CD4-positive, alpha-beta T cell treated with Interleukin-4 for 1 hour (primary cell): Measurements from ENCODE around the gene PLSCR1.

ENCODE experiments used
- DNase-seq, 2 donors: peaks; one replicate each; pipeline ENCODE4 v3.0.0-alpha.2; 2020 to 2022

Gene PLSCR1, protein sequence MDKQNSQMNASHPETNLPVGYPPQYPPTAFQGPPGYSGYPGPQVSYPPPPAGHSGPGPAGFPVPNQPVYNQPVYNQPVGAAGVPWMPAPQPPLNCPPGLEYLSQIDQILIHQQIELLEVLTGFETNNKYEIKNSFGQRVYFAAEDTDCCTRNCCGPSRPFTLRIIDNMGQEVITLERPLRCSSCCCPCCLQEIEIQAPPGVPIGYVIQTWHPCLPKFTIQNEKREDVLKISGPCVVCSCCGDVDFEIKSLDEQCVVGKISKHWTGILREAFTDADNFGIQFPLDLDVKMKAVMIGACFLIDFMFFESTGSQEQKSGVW

DNA sequence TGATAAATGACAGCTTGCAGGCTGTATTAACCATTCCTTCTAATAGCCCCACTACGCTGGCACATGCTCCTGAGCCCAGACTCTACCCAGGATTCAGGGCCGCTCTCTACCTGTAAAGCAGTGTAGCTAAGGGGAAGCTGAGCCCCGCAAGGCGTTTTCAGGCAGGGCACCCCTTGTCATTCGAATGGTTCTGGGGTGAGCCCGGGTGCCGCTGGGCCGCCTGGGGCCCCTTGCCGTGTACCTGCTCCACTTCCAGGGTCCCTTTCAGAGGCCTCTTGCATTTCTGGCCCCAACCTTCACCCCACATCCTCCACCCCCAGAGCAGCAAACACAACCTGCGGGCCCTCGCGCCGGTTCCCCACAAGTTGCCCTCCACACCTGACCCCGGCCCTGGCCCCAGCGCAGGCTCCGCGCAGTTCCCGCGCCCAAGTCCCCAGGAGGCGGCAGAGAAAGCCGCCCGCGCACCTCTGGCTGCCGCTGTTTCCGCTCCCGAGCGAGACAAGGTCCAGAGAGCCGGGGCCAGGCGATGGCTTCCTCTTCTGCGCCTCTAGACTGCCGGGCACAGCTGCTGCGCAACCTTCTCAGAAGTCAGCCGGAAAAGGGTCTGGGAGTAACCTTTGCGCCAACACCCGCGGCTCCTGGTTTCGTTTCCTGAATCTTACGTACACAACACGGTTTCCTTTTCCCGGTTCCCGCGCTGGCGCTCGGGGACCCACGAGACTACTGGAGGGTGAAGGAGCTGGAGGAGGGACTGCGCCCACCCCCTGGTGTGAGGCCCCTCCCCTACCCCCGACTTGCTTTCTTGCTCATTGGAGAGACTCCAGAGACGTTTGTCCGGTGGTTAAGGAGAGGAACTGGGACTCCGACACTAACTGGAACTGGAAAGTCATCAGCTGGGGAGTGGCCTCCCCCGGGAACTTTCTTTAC is at the start of gene PLSCR1:
TSS of gene PLSCR1 (minus strand) at position 606 of the 927 bp plus-strand sequence. CDS start 8,055 bp downstream, outside the sequence.
- peak; percentile 78 to 89 for DNase-seq

DNA sequence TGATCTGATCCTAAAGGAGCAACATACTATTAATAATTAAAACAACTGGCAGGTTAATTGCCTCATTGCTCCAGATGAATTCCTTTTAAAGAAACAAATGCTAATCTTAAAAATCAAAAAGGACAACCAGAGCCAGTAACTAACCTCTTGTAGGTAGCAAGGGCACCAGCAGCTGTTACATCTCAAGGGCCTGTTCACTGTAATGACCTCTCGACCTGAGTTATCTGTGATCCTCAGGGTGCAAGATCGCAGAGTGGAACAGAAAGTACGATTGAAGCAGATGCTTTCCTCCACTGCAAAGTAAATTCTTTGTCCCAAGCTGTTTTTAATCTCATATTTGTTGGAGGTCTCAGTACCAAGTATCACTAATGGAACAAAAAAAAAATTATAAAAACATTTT is 49.4 kb upstream of the PLSCR1 start:
- DNase-seq: no peak

DNA sequence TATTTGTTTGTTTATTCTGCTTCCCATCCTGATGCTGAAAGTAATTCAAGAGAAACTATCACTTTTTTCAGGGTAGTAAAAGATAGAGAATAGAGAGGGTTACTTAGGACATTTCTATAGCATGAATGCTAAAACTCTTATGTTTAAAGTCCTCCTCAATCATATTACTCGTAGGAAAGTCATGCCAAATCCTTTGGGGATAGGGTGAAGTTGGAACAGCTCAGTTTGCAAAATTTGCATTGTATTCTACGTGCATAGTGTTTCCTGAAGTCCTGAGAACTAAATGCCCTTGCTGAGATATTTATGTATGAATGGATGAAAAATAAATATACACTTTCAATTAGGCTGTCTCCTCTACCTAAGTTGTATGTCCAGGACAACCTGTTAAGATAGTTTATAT is 46.1 kb upstream of the PLSCR1 start:
- no peak for DNase-seq

DNA sequence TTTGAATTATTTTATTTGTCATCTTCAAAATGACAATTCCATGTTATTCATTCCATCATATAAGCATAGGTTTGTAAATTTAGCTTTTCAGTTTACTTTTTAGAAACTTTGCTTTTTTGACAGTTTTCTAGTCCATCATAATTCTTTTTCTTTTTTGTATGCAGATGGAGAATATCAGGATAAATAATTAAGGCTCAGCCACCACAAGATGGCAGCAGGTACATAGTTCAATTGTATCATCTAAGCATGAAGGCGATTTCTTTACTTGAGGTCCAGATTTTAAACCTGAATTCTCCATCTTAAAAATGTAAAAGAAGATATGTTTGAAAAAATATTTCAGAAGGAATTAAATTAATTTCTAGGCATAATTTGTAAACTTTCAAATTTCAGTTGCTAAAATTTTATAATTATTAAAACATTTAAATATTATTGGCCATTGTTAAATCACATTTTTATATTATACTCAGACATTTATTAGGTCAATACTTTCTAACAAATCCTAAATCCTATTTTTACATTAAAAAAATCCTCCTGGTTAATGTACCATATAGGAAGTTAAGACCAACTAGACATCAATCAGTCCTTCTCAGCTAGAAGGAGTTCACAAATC is 45.6 kb upstream of the PLSCR1 start:
- peak in 1 of 2 donors; percentile 9 for DNase-seq

DNA sequence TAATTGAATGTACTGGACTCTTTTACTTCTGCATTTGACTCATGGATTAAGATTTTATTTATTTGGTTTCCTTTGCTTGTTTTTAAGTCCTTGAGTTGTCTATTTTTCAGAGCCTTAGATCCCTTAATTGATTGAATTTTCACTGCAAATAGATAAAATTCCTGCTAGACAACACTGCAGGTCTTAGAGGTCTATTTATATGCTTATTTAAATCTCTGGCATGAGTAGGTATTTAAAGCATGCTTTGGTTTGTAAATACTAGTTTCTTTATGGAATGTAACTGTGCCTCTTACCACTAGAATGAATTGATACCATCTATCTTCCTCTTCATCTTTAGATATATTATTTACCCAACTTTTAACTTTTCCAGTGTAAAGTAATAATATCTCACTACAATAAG is 40.7 kb upstream of the PLSCR1 start:
- DNase-seq: no peak

DNA sequence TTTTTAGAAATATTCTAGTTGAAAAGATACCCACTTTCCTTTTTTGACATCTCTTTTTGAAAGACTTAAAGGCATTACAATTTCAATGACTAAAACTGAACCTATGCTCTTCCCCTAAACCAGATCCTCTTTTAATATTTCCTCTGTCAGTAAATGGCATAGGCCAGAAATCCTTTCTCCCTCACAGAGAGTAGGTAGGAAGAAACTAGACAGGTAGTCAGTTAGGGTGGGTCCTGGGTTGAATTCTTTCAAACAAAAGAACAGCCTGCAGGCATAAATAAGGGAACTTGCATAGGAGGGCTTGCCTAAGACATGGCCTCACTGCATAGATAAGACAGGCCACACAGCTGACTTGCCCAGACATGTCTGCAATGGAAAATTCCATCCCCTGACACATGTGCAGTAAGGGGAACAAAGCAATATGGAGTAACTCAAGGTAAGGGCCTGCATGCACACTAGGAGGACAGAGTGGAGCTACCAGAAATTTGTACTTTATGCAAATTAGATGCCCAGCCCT is 37.6 kb upstream of the PLSCR1 start:
- no peak for DNase-seq

DNA sequence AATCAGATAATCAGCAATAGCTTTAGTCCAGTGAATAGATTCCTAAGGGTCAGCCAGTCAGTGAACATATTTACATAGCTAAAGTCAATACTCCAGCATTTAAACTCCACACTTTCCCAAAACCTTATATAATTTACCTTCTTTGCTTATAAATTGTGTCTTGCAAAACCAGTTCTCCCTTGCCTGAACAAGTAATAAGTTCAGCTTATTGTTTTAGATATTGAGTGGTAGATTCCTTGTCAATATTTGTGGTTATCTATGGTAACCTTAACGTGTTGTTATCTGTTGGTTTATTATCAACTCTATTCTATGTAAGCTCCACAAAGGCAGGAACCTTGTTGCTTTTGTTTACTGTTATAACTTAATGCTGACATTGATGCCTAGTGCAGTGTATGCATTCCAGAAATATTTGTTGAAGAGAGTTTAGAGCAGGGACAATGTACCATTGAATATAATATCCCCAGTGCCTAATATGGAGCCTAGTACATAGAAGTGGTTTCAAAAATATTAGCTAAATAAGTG is 36.7 kb upstream of the PLSCR1 start:
- DNase-seq: no peak

DNA sequence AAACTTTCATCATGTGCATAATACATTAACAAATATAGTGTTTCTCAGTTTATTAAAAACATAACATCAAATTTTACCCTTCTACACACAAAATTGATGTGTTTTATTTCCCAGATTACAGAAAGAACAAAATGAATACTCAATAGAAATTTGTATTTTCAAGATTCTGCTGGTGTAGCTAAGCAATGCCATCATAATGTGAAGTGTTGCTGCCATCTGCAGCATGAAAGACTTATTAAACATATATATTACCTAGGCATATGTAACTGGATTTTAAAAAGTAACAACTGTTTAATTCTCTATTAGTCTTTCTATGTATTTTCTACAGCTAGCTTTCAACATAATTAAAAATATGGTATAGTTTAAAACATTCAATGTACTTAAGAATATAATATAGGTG is 33.3 kb upstream of the PLSCR1 start:
- peak; percentile 32 to 40 for DNase-seq

DNA sequence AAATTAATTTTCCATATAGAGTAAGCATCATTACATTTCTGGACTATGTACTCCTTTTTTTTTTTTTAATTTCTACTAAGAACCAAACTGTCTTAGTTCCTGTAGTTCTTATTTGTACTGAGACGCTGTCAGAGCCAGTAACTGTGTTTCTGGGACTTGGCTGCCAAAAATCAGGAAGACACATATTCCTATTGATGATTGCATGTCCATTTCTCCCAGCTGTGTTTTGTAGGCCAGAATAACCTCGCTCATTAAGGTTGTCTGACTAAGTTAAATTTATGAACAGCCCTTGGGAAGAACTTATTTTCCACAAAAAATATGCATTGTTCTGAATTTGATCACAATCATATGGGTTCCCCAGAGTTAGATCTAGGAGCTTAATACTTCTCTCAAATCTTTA is 31.2 kb upstream of the PLSCR1 start:
- DNase-seq: no peak

DNA sequence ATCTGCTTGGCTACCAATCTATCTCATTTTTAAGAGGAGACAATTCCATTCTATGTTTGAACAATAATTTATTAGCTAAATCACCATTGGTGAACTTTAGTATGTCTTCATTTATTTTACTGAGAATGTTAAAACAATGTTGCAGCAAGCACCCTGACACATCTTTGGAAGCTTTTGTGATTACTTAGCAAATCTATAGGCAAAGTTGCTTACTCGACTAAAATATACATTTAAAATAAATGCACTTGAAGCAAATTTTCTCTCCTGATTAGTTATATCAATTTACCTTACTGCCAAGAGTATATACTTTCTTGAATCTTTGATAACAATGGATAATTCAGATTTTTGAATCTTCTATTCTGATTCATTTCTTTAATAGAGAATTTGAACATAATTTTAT is 29.8 kb upstream of the PLSCR1 start:
- DNase-seq: no peak

DNA sequence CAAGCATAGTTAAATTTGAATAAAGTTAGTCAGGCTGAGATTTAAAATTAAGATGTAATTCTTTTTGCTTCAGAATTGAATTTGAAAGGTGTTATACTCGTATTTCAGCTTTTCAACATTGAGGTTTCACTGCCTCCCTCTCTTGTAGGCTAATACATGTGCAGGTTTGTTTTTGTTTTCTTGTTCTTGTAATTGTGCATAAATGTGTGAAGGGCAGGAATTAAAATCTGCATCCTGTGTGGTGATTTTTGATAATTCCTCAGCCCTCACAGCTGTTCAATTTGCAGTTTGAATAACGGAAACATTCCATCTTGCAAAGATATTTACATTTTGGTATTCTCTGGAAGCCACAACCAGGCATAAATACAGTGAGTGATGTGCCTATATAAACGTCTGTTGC is 24.9 kb upstream of the PLSCR1 start:
- DNase-seq: no peak

DNA sequence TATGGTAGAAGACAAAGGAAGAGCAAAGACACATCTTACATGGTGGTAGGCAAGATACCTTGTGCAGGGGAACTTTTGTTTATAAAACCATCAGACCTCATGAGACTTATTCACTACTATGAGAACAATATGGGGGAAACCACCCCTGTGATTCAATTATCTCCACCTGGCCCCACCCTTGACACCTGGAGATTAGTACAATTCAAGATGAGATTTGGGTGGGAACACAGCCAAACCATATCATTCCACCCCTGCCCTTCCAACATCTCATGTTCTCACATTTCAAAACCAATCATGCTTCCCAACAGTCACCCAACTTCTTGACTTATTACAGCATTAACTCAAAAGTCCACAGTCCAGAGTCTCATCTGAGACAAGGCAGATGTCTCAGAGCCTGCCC is 21.7 kb upstream of the PLSCR1 start:
- DNase-seq: no peak

DNA sequence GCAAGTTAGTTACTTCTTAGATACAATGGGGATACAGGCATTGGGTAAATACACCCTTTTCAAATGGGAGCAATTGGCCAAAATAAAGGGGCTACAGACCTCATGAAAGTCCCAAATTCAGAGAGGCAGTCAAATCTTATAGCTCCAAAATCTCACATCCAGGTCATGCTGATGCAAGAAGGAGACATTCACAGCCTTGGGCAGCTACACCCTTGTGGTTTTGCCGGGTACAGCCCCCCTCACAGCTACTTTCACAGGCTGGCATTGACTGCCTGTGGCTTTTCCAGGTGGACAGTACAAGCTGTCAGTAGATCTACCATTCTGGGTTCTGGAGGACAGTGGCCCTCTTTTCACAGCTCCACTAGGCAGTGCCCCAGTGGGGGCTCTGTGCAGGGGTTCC is 17.5 kb upstream of the PLSCR1 start:
- no peak for DNase-seq

DNA sequence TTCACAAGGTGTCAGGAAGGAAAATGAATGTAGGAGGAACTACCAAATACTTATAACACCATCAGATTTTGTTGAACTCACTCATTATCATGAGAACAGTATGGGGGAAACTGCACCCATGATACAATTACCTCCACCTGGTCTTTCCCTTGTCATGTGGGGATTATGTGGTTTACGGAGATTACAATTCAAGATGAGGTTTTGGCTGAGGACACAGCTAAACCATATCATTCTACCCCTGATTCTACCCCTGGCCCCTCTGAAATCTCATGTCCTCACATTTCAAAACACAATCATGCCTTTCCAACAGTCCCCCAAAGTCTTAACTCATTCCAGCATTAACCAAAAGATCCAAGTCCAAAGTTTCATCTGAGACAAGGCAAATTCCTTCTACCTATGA is 17.1 kb upstream of the PLSCR1 start:
- DNase-seq: no peak

DNA sequence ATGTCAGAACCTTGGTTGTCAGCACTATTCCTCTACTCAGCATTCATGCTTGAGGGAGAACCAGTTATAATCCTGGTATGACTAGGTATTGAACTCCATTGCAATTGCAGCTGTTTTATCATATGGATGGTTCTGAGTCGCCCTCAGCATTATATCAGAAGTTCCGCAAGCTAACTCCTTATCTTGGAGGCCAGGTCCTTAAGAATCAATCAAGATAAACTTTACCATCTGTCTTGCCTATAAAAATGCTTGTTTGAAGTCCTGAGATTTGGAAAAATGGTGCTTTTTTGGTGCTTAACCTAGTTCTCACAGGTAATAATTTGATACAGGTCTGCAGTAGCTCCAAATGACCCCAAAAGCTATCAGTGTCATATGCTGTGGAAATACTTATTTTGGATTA is 16.3 kb upstream of the PLSCR1 start:
- no peak for DNase-seq

DNA sequence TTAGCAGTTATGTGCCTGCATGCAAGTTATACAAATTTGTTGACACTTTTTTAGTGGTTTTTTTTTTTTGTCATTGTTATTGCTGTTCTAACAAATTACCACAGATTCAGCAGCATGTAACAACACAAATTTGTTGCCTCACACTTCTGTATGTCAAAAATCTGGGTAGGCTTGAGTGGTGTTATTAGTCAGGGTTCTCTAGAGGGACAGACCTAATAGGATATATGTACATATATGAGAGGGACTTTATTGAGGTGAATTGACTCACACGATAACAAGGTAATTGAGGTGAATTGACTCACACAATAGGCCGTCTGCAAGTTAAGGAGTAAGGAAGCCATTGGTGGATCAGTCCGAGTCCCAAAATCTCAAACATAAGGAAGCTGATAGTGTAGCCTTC is 15.0 kb upstream of the PLSCR1 start:
- no peak for DNase-seq

DNA sequence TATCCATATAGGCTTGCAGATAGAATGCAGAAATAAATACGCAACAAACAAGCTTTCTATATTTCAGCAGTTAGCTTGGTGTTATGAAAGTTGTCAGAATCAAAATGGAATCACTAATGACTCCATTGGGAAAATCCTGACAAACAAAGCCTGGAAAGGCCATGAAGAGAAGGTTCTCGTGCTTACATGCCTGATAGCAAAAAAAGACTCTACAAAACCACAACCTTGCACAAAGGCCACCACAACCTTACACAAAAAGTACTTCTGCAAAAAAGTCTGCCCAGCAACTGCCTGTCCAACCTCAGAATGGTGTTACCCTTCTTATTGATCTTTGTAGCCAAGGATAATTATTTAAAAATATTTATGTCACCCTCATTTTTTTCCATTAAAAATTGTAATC is 14.4 kb upstream of the PLSCR1 start:
- no peak for DNase-seq

DNA sequence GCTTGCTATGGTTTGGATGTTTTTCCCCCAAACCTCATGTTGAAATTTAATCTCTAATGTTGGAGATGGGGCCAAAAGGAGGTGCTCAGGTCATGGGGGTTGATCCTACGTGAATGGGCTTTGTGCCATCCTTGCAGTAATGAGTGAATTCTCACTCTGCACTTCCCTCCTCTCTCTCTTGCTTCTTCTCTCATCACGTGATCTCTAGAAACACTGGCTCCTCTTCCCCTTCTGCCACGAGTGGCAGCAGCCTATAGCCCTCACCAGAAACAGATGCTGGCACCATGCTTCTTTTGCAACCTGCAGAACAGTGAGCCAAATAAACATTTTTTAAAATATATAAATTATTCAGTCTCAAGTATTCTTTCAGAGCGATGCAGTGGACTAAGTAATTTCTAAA is 13.3 kb upstream of the PLSCR1 start:
- DNase-seq: no peak

DNA sequence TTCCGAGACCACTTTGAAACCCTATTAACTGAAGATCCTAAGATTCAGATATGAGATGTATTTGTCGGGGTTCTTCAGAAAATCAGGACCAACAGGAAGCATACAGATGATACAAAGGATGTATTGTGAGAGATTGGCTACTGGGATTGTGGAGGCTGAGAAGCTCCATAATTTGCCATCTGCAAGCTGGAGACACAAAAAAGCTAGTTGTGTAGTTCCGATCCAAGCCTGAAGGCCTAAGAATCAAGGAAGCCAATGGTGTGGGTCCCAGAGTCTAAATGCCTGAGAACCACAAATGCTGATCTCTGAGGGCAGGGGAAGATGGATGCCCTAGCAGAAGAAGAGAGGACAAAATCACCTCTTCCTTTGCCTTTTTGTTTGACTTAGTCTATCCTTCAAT is 10.9 kb upstream of the PLSCR1 start:
- DNase-seq: no peak

DNA sequence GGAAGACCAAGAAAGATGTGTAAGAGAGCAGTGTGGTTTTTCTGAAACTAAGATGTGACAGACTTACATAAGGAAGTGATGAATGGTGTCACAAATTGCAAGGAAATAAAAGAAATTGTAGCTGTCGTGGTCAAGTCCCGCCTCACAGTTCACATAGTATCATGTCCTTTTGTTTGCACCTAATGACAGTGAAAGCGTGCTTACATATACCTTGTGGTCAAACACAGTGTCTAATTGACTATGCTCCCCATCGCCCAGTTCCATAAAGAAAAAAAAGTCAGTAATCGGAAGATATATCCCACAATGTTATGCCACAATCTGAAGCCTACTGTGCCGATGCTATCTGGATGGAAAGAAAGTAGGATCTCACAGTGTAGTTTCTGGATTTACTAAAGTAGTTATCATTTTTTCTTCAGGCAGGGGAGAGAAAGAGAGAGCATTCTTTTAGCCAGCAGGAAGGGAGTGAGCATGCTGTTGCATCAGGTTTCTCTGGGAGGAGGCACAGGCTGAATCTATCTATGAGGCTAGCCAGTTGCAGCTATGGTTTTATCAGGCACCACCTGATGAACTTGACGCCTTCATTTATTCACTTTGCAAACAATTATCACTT is 9.8 kb upstream of the PLSCR1 start:
- no peak for DNase-seq

DNA sequence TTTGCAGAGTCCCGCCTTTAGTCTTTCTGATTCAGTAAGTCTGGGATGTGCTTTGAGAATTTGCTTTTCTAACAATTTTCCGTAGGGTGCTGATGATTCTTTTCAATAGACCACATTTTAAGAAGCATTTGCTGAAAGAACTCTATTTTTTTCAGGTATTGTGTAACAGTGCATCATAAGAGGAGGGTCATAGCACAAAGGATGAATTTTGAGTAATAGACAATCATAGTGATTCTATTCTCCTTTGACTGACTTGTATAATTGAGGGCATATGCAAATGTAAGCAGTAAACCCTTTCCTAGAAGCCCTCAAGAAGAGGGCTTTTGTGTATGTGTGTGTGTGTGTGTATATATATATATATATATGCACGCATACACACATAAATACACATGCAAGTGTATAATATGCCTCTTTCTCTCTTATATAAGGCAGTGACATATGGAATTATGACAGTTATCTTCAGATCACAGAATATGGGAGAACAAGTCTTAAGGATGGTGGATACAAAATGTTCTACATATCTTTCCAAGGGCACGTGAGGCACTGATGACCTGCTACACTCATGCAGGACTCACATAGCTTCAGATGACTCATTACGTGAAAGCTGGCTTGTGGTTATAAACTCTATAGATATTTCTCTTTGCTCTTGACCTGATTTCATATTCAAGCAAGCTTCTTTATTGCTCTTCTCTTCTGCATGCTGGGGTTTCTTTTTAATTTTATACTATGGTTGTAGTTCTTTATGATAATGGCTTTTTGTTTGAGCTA is 6.5 kb upstream of the PLSCR1 start:
- DNase-seq: no peak

DNA sequence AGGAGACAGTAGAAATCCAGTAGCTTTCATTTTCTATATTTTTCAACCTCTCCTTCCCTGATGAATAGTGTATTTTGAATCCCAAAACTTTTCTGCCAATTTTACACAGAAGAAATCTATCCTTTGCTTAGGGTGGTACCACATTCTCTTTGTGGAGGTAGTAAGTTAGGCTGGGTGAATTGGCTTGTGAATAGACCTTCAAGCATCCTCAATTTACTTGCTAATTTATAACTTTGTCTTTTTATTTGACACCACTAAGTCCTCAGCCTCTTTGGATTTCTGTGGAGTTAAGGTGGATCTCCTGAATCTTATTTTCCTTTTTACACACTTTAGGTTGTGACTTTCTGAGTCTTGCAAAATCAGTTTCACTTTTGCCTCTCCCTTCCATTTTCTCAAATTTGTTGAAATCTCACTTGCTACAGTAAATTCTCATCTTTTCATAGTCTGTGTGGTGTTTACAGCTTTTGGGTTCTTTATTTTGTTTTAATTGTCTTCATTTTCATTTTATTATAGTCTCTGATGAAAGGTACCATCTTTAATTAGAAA is 5.7 kb upstream of the PLSCR1 start:
- DNase-seq: no peak
